K562 (cell line): Measurements from ENCODE around the gene KIF19. TPM values are rescaled to one million over a fixed set of nuclear protein-coding genes. Genes with fewer than 3 reads are reported as not detected.

Source experiments
- ATAC-seq: fragments of 200-7000 bp; cut with Tn5 transposase; 3 replicates; pipeline ENCODE4 v1.9.1; 2020; ENCODE audit warnings: moderate library complexity
- BruUV-seq: library from RNA; stranded (reverse); fragments of 400-500 nt; replicated peaks from 2 replicates; lab custom pipeline; 2021; lab: Mats Ljungman, UMichigan
- CTCF ChIA-PET: fragments of 300-600 bp; formaldehyde crosslinking; extraction: SDS; loops from one replicate; lab custom pipeline; 2021; ENCODE audit warnings: low intra/inter-chr PET ratio; lab: Yijun Ruan, JAX
- POLR2A ChIA-PET: fragments of 300-600, 350-650 bp; sonication (Branson Sonifier 250); formaldehyde crosslinking; extraction: SDS; loops from one replicate; lab custom pipeline; 2021; ENCODE audit warnings: antibody characterized with exemption, inconsistent platforms; lab: Yijun Ruan, JAX
- DNase-seq, 4 experiments: peaks; one replicate each; pipeline versions ENCODE4 v3.0.0 to v3.0.0-alpha.2; 2011 to 2018; ENCODE audit warnings: low spot score in 3 of 4, mixed read lengths in 3 of 4; ENCODE audit errors: extremely low read depth in 1 of 4
- FAIRE-seq: peaks from 2 replicates; lab custom pipeline; 2011; peaks lifted over from hg19 to GRCh38; lab: Jason Lieb, UNC
- H2AFZ ChIP-seq: 2 replicates; pipeline ENCODE4 v1.6.0; 2011; ENCODE audit warnings: low read depth, low read length, control low read depth, inconsistent platforms
- H3K27ac ChIP-seq: fragments of 200-600 bp; 3 replicates; pipeline ENCODE4 v1.8.0; 2011; ENCODE audit warnings: low read depth, mild to moderate bottlenecking, control low read depth, inconsistent platforms, low read length, moderate library complexity, mixed read lengths; ENCODE audit errors: extremely low read depth
- H3K27me3 ChIP-seq, 2 experiments: fragments of 300-600 bp in 1 of 2; 2 replicates in 1 of 2; 3 replicates in 1 of 2; pipeline versions ENCODE4 v1.6.0 to v1.8.0; 2011; ENCODE audit warnings: inconsistent platforms in 2 of 2, low read length in 2 of 2, mild to moderate bottlenecking in 1 of 2, mixed read lengths in 1 of 2, moderate library complexity in 1 of 2; ENCODE audit not compliant: control insufficient read depth in 2 of 2, insufficient read depth in 2 of 2
- H3K36me3 ChIP-seq: fragments of 300-600 bp; 3 replicates; pipeline ENCODE4 v1.8.0; 2011; ENCODE audit warnings: mild to moderate bottlenecking, low read length, inconsistent platforms; ENCODE audit not compliant: control insufficient read depth, insufficient read depth
- H3K4me1 ChIP-seq, 2 experiments: fragments of 200-600 bp in 1 of 2; replicated peaks in 1 of 2; 2 replicates in 1 of 2; 3 replicates in 1 of 2; pipeline versions ENCODE4 v1.5.1 to v1.8.0; 2011; ENCODE audit warnings: inconsistent platforms in 2 of 2, low read length in 2 of 2, mild to moderate bottlenecking in 1 of 2, mixed read lengths in 1 of 2, moderate library complexity in 1 of 2; ENCODE audit not compliant: control insufficient read depth in 2 of 2, insufficient read depth in 2 of 2
- H3K4me2 ChIP-seq: 2 replicates; pipeline ENCODE4 v1.6.1; 2011; ENCODE audit warnings: low read length, control low read depth, inconsistent platforms, mixed read lengths; ENCODE audit not compliant: insufficient read depth
- H3K4me3 ChIP-seq: fragments of 200-600 bp; sonication (generic), shearing (Covaris generic); 2 replicates; pipeline ENCODE4 v1.5.1; 2016; ENCODE audit warnings: control low read depth, inconsistent platforms
- H3K79me2 ChIP-seq: fragments of 200-600 bp; 3 replicates; pipeline ENCODE4 v1.8.0; 2011; ENCODE audit warnings: low read length, inconsistent platforms; ENCODE audit not compliant: control insufficient read depth, insufficient read depth
- H3K9ac ChIP-seq, 2 experiments: 2 replicates each; pipeline versions ENCODE4 v1.6.0 to v1.6.1; 2011; ENCODE audit warnings: low read depth in 2 of 2, low read length in 2 of 2, control low read depth in 1 of 2, inconsistent platforms in 1 of 2, mild to moderate bottlenecking in 1 of 2, mixed read lengths in 1 of 2; ENCODE audit not compliant: insufficient read depth in 1 of 2
- H3K9me1 ChIP-seq: one replicate; pipeline ENCODE4 v1.6.0; 2011; ENCODE audit warnings: inconsistent platforms, mild to moderate bottlenecking, low read length, moderate library complexity; ENCODE audit not compliant: control insufficient read depth, insufficient read depth
- H3K9me3 ChIP-seq: replicated peaks from 2 replicates; pipeline ENCODE4 v1.5.1; 2011; ENCODE audit warnings: low read depth, low read length, inconsistent platforms; ENCODE audit not compliant: control insufficient read depth, insufficient read depth
- H4K20me1 ChIP-seq: replicated peaks from 2 replicates; pipeline ENCODE4 v1.6.1; 2011; ENCODE audit warnings: low read length, inconsistent platforms, mixed read lengths; ENCODE audit not compliant: control insufficient read depth, insufficient read depth
- CBX5 ChIP-seq: IDR thresholded peaks from 2 replicates; pipeline ENCODE4 v1.6.1; 2014; ENCODE audit warnings: low read depth, borderline replicate concordance
- ETS2 ChIP-seq: IDR thresholded peaks from 2 replicates; pipeline ENCODE4 v1.6.1; 2016; ENCODE audit warnings: borderline replicate concordance, missing genetic modification characterization, mild to moderate bottlenecking, moderate library complexity, missing compliant biosample characterization; ENCODE audit not compliant: poor library complexity, severe bottlenecking
- ETV5 ChIP-seq: sonication (generic); formaldehyde crosslinking; IDR thresholded peaks from 2 replicates; pipeline ENCODE4 v1.4.0; 2020; ENCODE audit warnings: low read depth, mild to moderate bottlenecking, missing genetic modification reagents
- EZH2 ChIP-seq: IDR thresholded peaks from 2 replicates; pipeline ENCODE4 v1.6.1; 2012; ENCODE audit warnings: low read depth, mild to moderate bottlenecking, inconsistent platforms, low read length, borderline replicate concordance
- FOXA1 ChIP-seq: fragments of 450-650 bp; IDR thresholded peaks from 2 replicates; pipeline ENCODE4 v1.6.1; 2016; ENCODE audit warnings: mild to moderate bottlenecking, borderline replicate concordance
- GMEB1 ChIP-seq: fragments of 250-450 bp; sonication (Bioruptor Pico); IDR thresholded peaks from 2 replicates; pipeline ENCODE4 v1.4.0; 2020; ENCODE audit warnings: mild to moderate bottlenecking
- HNRNPH1 ChIP-seq: fragments of 200-400 bp; formaldehyde crosslinking; optimal IDR thresholded peaks from 2 replicates; pipeline ENCODE3; 2017; ENCODE audit warnings: low read depth, mild to moderate bottlenecking, low read length, moderate library complexity
- LCOR ChIP-seq: sonication (generic); formaldehyde crosslinking; IDR thresholded peaks from 2 replicates; pipeline ENCODE4 v1.8.0; 2022; ENCODE audit warnings: mild to moderate bottlenecking, missing genetic modification reagents
- RBM17 ChIP-seq: fragments of 200-400 bp; formaldehyde crosslinking; IDR thresholded peaks from 2 replicates; pipeline ENCODE4 v1.6.1; 2017; ENCODE audit warnings: low read depth, mild to moderate bottlenecking, low read length, borderline replicate concordance
- TEAD2 ChIP-seq: fragments of 450-650 bp; IDR thresholded peaks from 2 replicates; pipeline ENCODE4 v1.6.1; 2016; ENCODE audit warnings: missing genetic modification characterization, control low read depth, missing compliant biosample characterization
- ZNF324 ChIP-seq: fragments of 250-450 bp; sonication (Bioruptor Pico); IDR thresholded peaks from 2 replicates; pipeline ENCODE4 v1.4.0; 2020; ENCODE audit warnings: mild to moderate bottlenecking
- WGBS: fragments of 100-300 bp; shearing (Covaris generic); methylation state at CpG from one replicate; pipeline ENCODE4 v1.1.6; 2016; ENCODE audit warnings: low coverage, mixed read lengths; ENCODE audit not compliant: insufficient coverage; ENCODE audit errors: missing lambda C conversion rate; 5-methylcytosine and 5-hydroxymethylcytosine counted together
- in situ Hi-C: fragments of 300-500 bp; cut with MboI; formaldehyde crosslinking; loops from 4 replicates; pipeline ENCODE4 v1.15.0; 2018; ENCODE audit warnings: inconsistent platforms, mixed read lengths
- intact Hi-C: fragments of 100-400 bp; cut with micrococcal nuclease; formaldehyde crosslinking; loops from 2 replicates; pipeline ENCODE4 v1.14.2; 2022
- polyA plus RNA-seq, 8 experiments: library from polyadenylated mRNA; depleted of rRNA in 4 of 8; stranded (reverse) in 5 of 8; unstranded in 3 of 8; fragments of >200 nt; fragmentation: Nextera tagmentation in 2 of 8; fragmentation: Illumina TruSeq in 1 of 8; extraction: Ambion mirVana in 2 of 8; extraction: Trizol in 1 of 8; gene quantifications; 2 replicates each; pipeline versions ENCODE4 v1.2.1 to v1.2.3, GENCODE V29; 2011 to 2014; ENCODE audit warnings: inconsistent platforms in 1 of 8, missing spikeins in 1 of 8
- total RNA-seq, 7 experiments: library from RNA; depleted of rRNA in 6 of 7; stranded (reverse); fragments of >200 nt in 6 of 7; fragmentation: Illumina TruSeq in 2 of 7; extraction: Trizol in 2 of 7; gene quantifications; 2 replicates each; pipeline versions ENCODE4 v1.2.1 to v1.2.3, GENCODE V29; 2011 to 2021; ENCODE audit warnings: low replicate concordance in 1 of 7
- TF ChIP-seq, protein P1 (sequence below): IDR thresholded peaks from 2 replicates; pipeline ENCODE4 v1.6.1; 2016; ENCODE audit warnings: missing genetic modification characterization, missing compliant biosample characterization

KIF19 gene
- total and polyA plus RNA-seq, 9 of the 15 experiments (the other 6 are each of a cell fraction or from before 2014, with no cell fraction given), result 0.10 TPM; not detected in 8

DNA sequence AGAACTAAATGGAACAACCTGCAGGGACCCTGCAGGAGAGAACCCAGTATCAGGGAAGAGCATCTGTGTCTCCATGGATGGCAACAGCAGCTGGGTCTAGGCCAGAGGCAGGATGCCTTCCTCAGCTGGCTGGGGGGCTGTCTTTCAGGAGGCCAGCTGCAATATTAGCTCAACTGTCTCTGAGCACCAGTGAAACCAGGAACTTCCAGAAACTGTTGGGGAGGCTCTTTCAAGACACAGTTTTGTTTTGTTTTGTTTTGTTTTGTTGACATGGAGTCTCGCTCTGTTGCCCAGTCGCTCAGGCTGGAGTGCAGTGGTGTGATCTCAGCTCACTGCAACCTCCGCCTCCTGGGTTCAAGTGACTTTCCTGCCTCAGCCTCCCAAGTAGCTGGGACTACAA is 48.8 kb downstream of the KIF19 start:
- H3K36me3 ChIP-seq, result no peaks in the 10 kb centered on the region
- in situ Hi-C loops, result loop anchor here (5.0 to 10.0 kb wide), 2 partner anchors 117 to 220 kb away; partner anchors contain the start of gene CD300LD
- H3K9ac ChIP-seq, result no peak overlapping the region
- no peak for ATAC-seq
- no peak overlapping the region for H3K4me2 ChIP-seq
- H3K4me3 ChIP-seq, result no peak overlapping the region
- no peaks in the 10 kb centered on the region for H3K9me3 ChIP-seq
- 0% methylated on average over 3 of the region's 3 CpGs for WGBS
- H3K27ac ChIP-seq, result no peak overlapping the region
- no peaks in the 10 kb centered on the region for H3K79me2 ChIP-seq
- intact Hi-C loops, result no loop called here
- BruUV-seq, result no TSS peak
- H3K4me1 ChIP-seq, result peaks cover 0 to 17% of the 10 kb centered on the region in 2 experiments; a peak in 4 of 5 replicates
- POLR2A ChIA-PET, result interaction anchor here (0.5 to 1.0 kb wide), 4 partner anchors 46 to 450 kb away, joined by 3 to 4 read pairs (median 3); no protein-coding TSS in a partner anchor
- no peak overlapping the region for H2AFZ ChIP-seq
- CTCF ChIA-PET, result no interaction called here
- FAIRE-seq, result peak; percentile 11
- H3K27me3 ChIP-seq, result peaks cover 33 to 74% of the 10 kb centered on the region in 2 experiments
- TF ChIP-seq LCOR (CRISPR knock-in tag) (no peak), GMEB1 (CRISPR knock-in tag) (no peak), TEAD2 (no peak), FOXA1 (no peak), ETV5 (CRISPR knock-in tag) (no peak), CBX5 (no peak), EZH2 (no peak), ETS2 (tag) (no peak), HNRNPH1 (no peak), RBM17 (no peak), ZNF324 (CRISPR knock-in tag) (no peak)
- TF ChIP-seq, protein P1, sequence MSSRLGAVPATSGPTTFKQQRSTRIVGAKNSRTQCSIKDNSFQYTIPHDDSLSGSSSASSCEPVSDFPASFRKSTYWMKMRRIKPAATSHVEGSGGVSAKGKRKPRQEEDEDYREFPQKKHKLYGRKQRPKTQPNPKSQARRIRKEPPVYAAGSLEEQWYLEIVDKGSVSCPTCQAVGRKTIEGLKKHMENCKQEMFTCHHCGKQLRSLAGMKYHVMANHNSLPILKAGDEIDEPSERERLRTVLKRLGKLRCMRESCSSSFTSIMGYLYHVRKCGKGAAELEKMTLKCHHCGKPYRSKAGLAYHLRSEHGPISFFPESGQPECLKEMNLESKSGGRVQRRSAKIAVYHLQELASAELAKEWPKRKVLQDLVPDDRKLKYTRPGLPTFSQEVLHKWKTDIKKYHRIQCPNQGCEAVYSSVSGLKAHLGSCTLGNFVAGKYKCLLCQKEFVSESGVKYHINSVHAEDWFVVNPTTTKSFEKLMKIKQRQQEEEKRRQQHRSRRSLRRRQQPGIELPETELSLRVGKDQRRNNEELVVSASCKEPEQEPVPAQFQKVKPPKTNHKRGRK (tag), result no peak
- no peak for DNase-seq
- no peaks in the 10 kb centered on the region; the same call in 1 of the 2 replicates for H4K20me1 ChIP-seq
- H3K9me1 ChIP-seq, result no peaks in the 10 kb centered on the region
